ES-I3 (cell line): Measurements from ENCODE around the gene PNPLA2.

Experiments
- H3K36me3 ChIP-seq: 2 replicates; pipeline ENCODE4 v1.6.1; 2013; ENCODE audit warnings: mild to moderate bottlenecking, low read length, control low read depth, moderate library complexity; ENCODE audit not compliant: insufficient read depth
- H3K4me1 ChIP-seq: 2 replicates; pipeline ENCODE4 v1.6.1; 2013; ENCODE audit warnings: mild to moderate bottlenecking, control low read depth, low read length; ENCODE audit not compliant: insufficient read depth
- H3K9ac ChIP-seq: 2 replicates; pipeline ENCODE4 v1.6.1; 2013; ENCODE audit warnings: low read depth, mild to moderate bottlenecking, low read length, moderate library complexity
- H3K9me3 ChIP-seq: 2 replicates; pipeline ENCODE4 v1.6.1; 2013; ENCODE audit warnings: mild to moderate bottlenecking, low read length, moderate library complexity; ENCODE audit not compliant: control insufficient read depth, insufficient read depth

Gene PNPLA2

DNA sequence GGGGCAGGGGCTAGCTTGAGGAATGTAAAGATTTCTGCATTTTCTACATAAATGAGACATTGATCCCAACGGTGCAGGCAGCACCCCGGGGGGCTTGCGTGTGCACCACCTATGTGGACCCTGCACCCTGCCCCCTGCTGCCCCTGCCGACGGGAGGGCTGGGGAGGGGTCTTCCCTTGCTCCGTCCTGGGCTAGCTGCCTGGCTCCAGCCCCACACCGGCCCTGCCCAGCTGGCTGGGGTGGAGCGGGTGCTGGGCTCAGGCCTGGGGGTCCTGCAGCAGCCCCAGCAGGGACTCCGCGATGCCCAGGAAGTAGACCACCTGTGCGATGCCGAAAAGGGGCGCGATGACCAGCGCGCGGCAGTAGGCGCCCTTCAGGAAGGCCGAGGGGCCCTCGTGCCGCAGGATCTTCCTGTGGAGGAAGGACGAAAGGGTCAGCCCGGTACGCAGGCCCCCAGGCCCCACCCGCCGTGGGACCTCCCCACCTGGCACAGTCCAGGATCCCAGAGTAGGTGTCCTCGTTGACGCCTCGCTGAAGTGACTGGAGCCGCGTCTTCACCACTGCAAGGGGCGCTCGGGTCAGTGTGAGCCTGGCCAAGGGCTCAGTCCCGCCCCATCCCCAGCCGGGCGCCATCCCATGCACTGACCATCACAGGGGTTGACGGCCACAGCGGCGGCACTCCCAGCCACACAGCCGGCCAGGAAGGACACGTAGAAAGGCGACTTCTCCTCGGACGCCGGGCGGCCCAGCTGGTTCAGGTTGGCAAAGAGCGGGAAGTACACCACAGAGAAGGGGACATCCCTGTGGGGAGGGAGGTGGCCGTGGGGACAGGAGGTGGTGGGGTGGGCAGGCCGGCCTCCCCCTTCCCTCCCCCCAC lies 26.8 kb upstream of the PNPLA2 start:
- Histone ChIP-seq H3K9ac (no peak overlapping the region), H3K4me1 (peaks cover 12% of the 10 kb centered on the region), H3K9me3 (no peaks in the 10 kb centered on the region), H3K36me3 (no peaks in the 10 kb centered on the region)

DNA sequence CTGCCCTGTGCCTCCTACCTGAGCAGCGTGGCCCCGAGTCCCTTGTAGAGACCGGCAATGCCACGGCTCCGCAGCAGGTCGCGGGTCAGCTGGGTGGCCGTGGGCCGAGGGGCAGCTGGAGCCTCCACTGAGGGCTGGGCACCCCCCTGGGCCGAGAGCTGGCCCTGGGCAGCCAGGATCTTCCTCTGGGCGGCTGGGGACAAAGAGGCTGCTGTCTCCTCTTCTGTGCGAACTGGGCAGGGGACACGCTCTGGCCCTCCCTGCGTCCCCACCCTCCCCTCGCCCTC lies 26.2 kb upstream of the PNPLA2 start:
- Histone ChIP-seq H3K9me3 (no peaks in the 10 kb centered on the region), H3K9ac (no peak overlapping the region), H3K36me3 (no peaks in the 10 kb centered on the region), H3K4me1 (peaks cover 12% of the 10 kb centered on the region)

DNA sequence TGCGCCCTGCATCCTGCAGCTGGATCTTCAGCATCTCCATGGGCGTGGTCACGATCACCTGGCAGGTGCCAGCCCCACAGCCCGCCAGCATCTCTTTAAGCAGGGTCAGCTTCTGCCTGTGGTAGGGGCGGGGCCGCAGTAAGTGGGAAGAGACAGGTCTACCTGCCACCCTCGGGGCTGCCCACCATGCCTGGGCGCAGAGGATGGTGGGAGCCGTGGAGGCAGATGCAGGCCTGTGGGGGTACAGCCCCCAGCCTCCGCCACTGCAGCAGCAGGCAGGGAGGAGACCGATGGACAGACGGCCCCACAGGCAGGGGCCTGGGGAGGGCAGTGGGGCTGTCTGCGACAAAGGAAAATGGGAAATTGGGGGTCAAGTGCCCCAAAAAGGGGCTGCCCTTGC lies 25.8 kb upstream of the PNPLA2 start:
- no peaks in the 10 kb centered on the region for H3K9me3 ChIP-seq
- peaks cover 12% of the 10 kb centered on the region for H3K4me1 ChIP-seq
- no peaks in the 10 kb centered on the region for H3K36me3 ChIP-seq

DNA sequence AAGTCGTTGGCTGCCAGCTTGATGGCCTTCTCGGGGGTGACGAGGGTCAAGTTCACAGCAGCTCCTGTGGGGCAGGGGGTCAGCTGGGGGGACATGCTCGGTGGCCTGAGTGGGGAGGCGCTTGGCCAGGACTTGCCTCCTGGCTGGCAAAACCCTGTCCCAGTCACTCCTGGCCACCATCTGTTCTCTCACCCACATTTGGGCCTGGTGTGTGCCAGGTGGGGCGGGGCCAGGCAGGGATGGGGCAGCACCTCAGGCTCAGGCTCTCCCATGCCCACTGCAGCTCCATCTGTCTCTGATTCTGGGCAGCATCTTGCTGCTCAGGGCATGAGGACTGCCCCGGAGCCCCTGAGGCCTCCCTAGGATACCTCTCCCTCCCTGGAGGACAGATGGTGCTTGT lies 25.2 kb upstream of the PNPLA2 start:
- Histone ChIP-seq H3K36me3 (no peaks in the 10 kb centered on the region), H3K9me3 (no peaks in the 10 kb centered on the region), H3K4me1 (peaks cover 12% of the 10 kb centered on the region), H3K9ac (no peak overlapping the region)

More for the DNA sequence above, 25.8 kb upstream of the PNPLA2 start:
- H3K9ac ChIP-seq: no peak overlapping the region

DNA sequence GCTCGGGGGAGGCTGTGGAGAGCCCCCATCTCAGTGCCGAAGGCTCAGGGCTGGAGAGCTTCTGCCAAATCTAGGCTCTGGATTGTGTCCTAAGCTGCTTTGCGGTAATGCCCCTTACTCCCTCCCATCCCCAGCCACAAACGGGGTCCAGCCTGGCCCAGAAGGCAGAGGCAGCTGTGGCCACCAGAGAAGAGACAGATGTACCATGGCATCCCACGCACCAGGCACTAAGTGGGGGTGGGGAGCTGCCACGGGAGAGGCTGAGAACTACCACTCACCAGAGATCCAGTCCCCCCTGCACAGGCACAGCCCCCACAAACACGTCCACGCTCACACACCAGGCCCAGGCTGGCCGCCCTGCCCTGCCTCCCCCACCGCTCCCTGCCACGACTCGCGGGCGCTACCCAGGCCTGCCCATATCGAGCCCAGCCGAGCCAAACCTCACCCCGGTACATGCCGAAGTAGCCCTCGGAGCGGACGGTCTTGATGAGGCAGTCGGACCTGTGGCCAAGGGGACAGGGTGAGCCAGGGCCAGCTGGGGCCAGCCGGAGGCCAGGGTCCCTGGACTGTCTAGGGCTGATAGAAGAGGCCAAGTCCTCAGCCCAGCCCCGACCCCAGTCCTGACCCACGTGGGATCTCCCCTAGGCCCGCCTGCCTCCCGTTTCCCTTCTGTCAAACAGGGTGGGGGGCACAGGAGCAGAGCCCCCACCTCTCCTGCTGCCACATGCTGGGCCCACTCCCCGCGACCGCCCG lies 24.5 kb upstream of the PNPLA2 start:
- Histone ChIP-seq H3K36me3 (no peaks in the 10 kb centered on the region), H3K4me1 (peaks cover 12% of the 10 kb centered on the region), H3K9ac (no peak overlapping the region), H3K9me3 (no peaks in the 10 kb centered on the region)

DNA sequence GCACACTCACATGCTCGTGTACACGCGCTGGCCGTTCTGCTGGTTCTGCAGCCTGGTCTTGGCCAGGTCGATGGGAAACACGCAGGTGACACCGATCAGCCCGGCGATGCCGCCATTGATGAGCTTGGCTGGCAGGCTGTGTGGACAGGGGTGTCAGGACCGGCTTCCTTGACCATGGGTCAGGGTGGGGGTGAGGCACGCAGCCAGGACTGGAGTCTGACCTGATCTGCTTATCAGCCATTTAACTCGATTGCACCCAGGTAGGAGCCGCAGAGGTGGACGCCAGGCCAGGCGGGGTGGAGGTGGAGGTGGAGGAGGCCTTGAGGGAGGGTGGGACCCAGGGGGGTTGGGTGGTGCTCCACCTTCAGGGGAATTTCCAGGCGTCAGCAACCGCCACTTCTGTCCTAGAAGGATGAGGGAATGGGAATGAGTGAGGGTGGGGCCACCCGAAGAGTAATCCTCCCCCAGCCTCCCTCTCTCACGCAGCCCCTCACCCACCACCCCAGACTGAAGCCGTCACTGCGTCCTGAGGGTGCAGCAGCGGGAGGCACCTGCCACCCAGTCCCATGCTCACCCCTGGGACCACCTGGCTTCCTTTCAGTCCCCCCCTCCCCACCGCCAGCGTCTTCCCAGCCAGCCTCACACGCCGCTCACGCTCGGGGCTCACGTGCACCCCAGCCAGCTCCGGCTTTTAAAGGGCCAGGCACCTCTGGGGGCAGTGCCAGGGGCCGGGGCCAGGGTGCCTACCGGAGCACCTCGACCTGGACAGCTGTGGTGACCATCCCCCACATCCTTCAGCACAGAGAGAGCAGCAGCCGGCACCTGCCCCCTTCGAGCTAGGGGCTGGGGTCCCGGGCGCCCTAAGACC lies 23.7 kb upstream of the PNPLA2 start:
- Histone ChIP-seq H3K9me3 (no peaks in the 10 kb centered on the region), H3K36me3 (no peaks in the 10 kb centered on the region), H3K4me1 (peaks cover 12% of the 10 kb centered on the region), H3K9ac (peak overlapping the region; percentile 25; the same call in 1 of the 2 replicates)

DNA sequence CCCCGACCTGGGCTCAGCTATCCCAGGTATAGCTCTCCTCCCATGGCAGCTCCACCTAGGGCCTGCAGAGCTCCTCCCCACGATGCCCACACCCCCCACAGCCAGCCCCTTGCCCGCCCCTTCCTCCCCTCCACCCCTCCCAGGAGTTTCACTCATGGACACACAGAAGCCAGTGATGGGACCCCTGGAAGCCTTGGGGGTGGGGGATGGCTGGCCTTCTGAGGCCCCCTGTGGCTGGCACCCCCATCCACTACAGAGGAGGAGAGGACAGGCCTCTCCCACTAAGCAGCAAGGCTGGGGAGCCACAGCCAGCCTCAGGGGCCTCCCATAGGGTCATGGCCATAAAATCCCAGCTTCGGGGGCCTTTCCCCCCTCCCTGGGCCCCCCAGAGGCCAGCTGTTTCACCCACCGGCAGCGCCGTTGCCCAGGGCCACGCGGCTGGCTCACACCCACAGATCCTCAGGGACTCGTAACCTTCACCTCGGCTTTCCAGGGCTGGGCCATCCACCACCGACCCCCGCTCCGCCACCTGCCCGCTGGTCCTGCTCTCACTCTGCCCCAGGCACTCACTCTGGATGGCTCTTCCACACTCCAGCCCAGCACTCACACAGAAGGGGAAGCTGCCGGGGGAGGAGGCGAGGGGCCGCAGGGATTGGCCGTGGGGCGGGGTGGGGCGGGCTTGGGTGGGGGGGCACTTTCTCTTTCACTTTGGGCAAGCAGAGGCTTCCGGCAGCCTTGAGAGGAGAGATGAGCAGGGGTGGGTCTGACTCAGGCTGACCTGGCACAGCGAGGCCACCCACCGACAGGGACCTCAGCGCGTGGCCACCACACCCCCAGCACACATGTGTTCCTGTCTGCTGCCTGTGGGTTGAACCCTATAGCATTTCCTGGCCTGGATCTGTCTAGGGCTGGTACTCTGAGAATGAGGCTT lies 22.8 kb upstream of the PNPLA2 start:
- Histone ChIP-seq H3K9ac (peak overlapping the region; percentile 76), H3K4me1 (peaks cover 9% of the 10 kb centered on the region), H3K9me3 (no peaks in the 10 kb centered on the region), H3K36me3 (no peaks in the 10 kb centered on the region)

DNA sequence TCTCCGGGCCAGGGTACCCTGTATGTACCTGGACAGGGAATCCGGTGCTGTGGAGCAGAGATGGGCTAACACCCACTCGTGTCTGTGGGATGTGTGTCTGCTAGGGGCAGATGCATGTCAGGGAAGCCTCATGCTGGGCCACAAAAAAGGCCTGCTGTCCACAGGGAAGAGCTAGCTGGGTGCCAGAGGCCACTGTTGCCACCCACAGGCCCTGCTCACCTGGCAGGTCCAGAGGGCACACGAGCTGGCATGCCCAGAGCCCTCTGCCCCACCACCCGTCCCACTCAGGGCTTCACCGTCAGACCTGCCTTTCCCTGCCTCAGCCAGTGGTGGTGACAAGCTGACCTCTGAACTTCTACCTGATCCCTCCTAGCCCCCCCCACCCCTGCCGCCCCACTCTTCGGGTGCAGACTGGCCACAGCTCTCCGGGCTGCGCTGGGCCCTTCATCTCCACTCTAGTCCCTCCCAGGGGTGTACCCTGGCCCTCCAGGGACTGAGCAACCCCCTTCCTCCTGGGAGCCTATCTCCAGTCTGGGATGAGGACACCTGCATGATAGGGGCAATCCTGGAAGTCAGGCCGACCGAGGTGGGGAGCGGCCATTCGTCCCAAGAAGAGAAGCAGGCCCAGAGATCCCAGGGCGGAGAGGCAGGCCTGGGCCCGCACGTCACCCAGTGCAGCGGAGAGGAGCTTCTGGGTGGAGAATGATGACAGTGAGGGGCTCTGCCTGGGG lies 22.0 kb upstream of the PNPLA2 start:
- peaks cover 5% of the 10 kb centered on the region for H3K4me1 ChIP-seq
- H3K9ac ChIP-seq: peak overlapping the region; percentile 76; the same call in 1 of the 2 replicates
- H3K36me3 ChIP-seq: peaks cover 4% of the 10 kb centered on the region; the same call in 1 of the 2 replicates
- H3K9me3 ChIP-seq: no peaks in the 10 kb centered on the region

DNA sequence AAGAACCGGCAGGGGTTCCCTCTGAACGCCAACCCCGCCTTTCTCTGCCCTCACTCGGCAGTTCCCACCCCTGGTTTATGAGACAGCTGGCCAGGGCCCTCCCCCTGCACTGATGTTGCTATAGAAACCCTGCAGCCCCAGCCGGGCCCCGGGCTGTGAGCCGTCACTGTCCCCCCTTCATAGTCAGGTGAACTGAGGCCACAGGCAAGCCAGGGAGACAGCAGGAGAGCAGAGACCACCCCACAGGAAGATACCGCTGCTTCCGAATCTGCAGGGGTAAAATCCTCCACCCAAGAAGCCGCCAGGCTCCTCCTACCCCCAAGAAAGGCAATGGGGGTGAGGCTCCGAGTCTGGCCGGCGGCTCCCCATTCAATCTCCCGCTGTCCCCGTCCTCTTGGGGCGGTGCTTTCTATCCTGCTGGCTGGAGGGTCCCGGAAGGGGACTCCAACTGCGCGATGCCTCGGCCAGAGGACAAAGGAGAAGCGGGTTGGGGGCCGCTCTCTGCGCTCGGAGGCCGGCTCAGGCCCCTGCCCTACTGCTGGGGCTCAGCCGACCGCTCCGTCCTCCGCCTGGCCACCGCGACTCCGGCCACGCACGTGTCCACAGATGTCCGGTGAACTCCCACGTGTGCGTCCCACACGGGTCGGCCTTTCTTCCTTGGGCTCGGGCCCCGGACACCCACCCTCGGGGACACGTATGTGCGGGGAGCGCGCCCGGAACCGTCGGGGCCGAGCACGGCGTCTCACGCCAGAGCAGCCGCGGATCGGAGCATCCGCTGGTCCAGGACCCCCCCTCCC lies 21.2 kb upstream of the PNPLA2 start:
- Histone ChIP-seq H3K9me3 (no peaks in the 10 kb centered on the region), H3K9ac (peak overlapping the region; percentile 76), H3K36me3 (peaks cover 8% of the 10 kb centered on the region), H3K4me1 (peaks cover 5% of the 10 kb centered on the region)

DNA sequence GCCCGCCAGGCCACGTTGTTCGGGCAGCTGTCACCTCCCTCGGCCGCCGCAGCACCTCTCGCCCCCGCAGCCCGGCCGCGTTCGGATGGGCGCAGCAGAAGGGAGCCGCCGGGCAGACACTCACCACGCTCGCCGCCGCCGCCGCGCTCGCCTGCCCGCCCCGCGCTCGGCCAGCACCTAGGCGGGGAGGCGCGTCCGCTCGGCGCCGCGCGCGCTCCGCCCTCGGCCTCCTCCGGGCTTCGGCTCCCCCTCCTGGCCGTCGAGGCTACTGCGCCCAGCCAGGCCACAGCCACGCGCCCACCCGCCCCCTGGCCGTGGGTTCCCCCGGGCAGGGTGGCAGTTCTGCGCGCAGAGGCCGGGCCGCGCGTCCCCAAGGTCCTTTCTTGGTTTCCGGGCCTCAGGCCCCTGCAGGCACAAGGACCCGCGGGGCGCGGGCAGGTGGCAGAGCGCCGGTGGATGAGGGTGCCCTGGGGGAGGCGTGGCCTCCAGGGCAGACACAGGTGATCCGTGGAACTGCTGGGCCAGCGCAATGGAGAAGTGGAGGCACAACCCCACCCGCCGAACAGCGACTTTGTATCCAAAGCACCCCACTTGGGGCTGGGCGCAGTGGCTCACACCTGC lies 20.5 kb upstream of the PNPLA2 start, which contains the start of gene SLC25A22:
TSS of gene SLC25A22 (minus strand) at position 189 of the 621 bp plus-strand sequence. CDS start 3,275 bp downstream, outside the sequence.
- Histone ChIP-seq H3K9me3 (no peaks in the 10 kb centered on the region), H3K36me3 (peaks cover 8% of the 10 kb centered on the region), H3K4me1 (peaks cover 5% of the 10 kb centered on the region), H3K9ac (peak within 1 kb of the TSS; percentile 76)

DNA sequence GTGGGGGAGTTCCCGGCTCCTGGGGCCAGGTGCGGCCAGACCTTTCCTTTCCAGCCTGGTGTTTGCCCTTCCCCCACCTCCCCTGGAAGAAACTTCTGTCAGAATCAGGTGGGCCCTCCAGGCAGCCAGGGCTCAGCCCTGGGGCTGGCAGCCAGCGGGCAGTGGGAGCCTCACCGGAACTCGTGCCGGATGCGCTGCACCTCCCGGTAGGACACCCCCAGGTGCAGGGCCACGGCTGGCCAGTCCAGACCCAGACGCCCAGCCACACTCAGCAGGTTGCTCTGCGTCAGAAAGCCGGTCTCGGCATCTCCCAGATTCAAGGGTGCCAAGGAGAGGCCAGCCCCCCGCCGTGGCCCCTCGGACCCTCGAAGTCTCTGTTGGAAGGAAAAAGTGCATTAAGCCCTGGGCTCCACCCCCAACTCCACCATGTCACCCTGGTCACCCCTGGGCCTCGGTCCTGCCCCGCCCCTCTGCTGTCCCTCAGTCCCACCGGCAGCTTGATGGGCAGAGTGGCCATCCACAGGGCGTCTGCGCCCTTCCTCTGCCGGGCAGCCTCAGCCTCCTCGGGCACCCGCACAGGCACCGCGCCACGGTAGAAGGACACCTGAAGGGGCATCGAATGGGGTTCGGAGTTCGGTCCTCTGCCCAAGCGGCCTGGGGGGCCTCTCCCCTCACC lies 18.9 kb upstream of the PNPLA2 start:
- Histone ChIP-seq H3K9me3 (no peaks in the 10 kb centered on the region), H3K36me3 (peaks cover 8% of the 10 kb centered on the region), H3K9ac (no peak overlapping the region), H3K4me1 (peaks cover 5% of the 10 kb centered on the region)

DNA sequence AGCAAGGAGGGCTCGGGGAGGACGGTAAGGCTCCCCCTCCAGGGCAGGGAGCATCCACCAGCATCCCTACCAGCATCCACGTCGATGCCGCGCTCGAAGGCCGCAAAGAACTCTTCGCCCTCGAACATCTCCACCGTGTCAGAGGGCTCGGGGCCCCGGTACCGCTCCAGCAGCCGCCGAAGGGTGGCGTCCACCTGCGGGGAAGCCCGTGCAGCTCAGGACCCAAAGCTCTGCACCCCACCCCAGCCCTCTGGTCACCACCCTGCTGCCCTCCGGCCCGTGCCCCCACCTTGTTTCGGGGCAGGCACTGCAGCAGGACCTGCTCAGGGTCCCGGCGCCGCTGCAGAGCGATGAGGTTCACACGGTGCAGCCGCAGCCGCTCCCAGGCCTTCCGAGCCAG lies 18.2 kb upstream of the PNPLA2 start:
- Histone ChIP-seq H3K4me1 (peaks cover 5% of the 10 kb centered on the region), H3K9me3 (no peaks in the 10 kb centered on the region), H3K9ac (no peak overlapping the region), H3K36me3 (peaks cover 8% of the 10 kb centered on the region)
